ENCODE measurements around the gene PHOSPHO2. TPM values are rescaled to one million over a fixed set of nuclear protein-coding genes. Genes with fewer than 3 reads are reported as not detected.

The PHOSPHO2 gene
- total and polyA plus RNA-seq, 9 of the 15 experiments (the other 6 are each of a cell fraction or from before 2014, with no cell fraction given), result 7.8 to 19.1 (median 11.7) TPM

- intact Hi-C loops (cut with micrococcal nuclease) (no loop called here), in situ Hi-C loops (cut with MboI) (no loop called here)
- H3K4me1 ChIP-seq (replicated peaks in 1 of 2; ENCODE audit: control insufficient read depth in 2 of 2, insufficient read depth in 2 of 2, low read length in 2 of 2), result peaks cover 0 to under 1% of the 10 kb centered on the region in 2 experiments; a peak in 2 of 5 replicates
- ATAC-seq, result no peak
- no peak for DNase-seq (ENCODE audit: extremely low read depth in 1 of 4, low spot score in 3 of 4)
- no peak overlapping the region for H3K27ac ChIP-seq (ENCODE audit: extremely low read depth, low read depth, low read length)
- H3K9ac ChIP-seq (ENCODE audit: insufficient read depth in 1 of 2, low read depth in 2 of 2, low read length in 2 of 2), result no peak overlapping the region
- ChIA-PET POLR2A (no interaction called here), CTCF (ENCODE audit: low intra/inter-chr PET ratio) (no interaction called here)
- 35% methylated on average over 3 of the region's 3 CpGs for WGBS (ENCODE audit: insufficient coverage, low coverage, missing lambda C conversion rate)
- H2AFZ ChIP-seq (ENCODE audit: low read depth, low read length), result 0 out of 2 replicates have a peak overlapping the region, but pooled peaks have one; percentile 25
- no peaks in the 10 kb centered on the region for H3K27me3 ChIP-seq (ENCODE audit: control insufficient read depth in 2 of 2, insufficient read depth in 2 of 2, low read length in 2 of 2)
- H3K9me1 ChIP-seq (ENCODE audit: control insufficient read depth, insufficient read depth, low read length), result no peaks in the 10 kb centered on the region
- no TSS peak for BruUV-seq (replicated peaks)
- no peaks in the 10 kb centered on the region for H3K36me3 ChIP-seq (ENCODE audit: control insufficient read depth, insufficient read depth, low read length)
- no peak overlapping the region for H3K4me3 ChIP-seq
- H3K79me2 ChIP-seq (ENCODE audit: control insufficient read depth, insufficient read depth, low read length), result no peaks in the 10 kb centered on the region
- no peak for FAIRE-seq
- no peak overlapping the region for H3K4me2 ChIP-seq (ENCODE audit: insufficient read depth, low read length)
- no peaks in the 10 kb centered on the region for H3K9me3 ChIP-seq (replicated peaks; ENCODE audit: control insufficient read depth, insufficient read depth, low read depth, low read length)
- no peaks in the 10 kb centered on the region for H4K20me1 ChIP-seq (replicated peaks; ENCODE audit: control insufficient read depth, insufficient read depth, low read length)
- TF ChIP-seq PCBP2 (IDR thresholded peaks at IDR 0.05; ENCODE audit: low read depth, low read length, poor library complexity, severe bottlenecking) (no peak), ASH1L (IDR thresholded peaks at IDR 0.05; ENCODE audit: borderline replicate concordance, low read depth, partially characterized antibody) (no peak), NR3C1 (CRISPR knock-in tag; IDR thresholded peaks at IDR 0.05) (no peak), AFF1 (IDR thresholded peaks at IDR 0.05; ENCODE audit: low read depth in 1 of 2, partially characterized antibody in 2 of 2) (no peak), NR4A1 (CRISPR knock-in tag; IDR thresholded peaks at IDR 0.05) (no peak), NR4A1 (tag; IDR thresholded peaks at IDR 0.05) (no peak), HMBOX1 (IDR thresholded peaks at IDR 0.05) (no peak), MAX (CRISPR knock-in tag; IDR thresholded peaks at IDR 0.05) (no peak), GTF2E2 (tag; IDR thresholded peaks at IDR 0.05) (no peak), BRF2 (IDR thresholded peaks at IDR 0.05; ENCODE audit: borderline replicate concordance, insufficient read depth, insufficient read length) (no peak), GABPB2 (CRISPR knock-in tag; conservative IDR thresholded peaks at IDR 0.05) (no peak), ZBTB5 (IDR thresholded peaks at IDR 0.05) (no peak), SMARCE1 (IDR thresholded peaks at IDR 0.05) (no peak)
Observed at GRCh38 chr2:169676357-169676756, 17.9 kb upstream of the PHOSPHO2 start.
